Measurements from ENCODE around the gene METRN. TPM values are rescaled to one million over a fixed set of nuclear protein-coding genes. Genes with fewer than 3 reads are reported as not detected.

The METRN gene
- polyA plus RNA-seq, 3 donors: 0.97 to 5.4 (median 1.7) TPM

DNA sequence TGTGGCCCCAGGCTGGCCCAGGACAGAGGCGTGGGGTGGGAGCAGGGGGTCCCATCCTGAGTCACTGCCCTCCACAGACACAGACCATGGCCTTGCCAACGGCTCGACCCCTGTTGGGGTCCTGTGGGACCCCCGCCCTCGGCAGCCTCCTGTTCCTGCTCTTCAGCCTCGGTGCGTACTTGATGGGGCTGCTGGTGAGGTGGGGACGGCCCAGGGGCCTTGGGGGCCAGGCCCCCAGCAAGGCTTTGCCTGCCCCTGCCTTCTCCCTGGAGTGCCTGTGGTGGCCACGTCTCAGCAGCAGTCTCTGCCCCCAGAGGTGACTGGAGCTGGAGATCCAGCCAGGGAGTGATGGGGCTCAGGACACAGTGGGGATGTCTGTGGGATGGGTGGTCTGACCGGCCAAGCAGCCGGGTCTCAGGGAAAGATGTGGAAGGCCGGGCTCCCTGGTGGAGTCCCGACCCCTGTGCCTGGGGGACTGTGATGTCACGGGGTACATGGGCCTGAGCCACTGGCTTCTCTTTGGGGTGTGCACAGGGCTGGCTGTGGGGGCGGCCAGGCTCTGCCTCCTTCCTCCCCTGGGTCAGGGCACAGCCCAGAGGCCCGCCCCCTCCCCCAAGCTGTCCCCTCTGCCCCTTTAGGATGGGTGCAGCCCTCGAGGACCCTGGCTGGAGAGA lies 47.8 kb downstream of the METRN start:
- no peak overlapping the region for H3K4me3 Mint-ChIP-seq
- TF ChIP-seq, protein P1, sequence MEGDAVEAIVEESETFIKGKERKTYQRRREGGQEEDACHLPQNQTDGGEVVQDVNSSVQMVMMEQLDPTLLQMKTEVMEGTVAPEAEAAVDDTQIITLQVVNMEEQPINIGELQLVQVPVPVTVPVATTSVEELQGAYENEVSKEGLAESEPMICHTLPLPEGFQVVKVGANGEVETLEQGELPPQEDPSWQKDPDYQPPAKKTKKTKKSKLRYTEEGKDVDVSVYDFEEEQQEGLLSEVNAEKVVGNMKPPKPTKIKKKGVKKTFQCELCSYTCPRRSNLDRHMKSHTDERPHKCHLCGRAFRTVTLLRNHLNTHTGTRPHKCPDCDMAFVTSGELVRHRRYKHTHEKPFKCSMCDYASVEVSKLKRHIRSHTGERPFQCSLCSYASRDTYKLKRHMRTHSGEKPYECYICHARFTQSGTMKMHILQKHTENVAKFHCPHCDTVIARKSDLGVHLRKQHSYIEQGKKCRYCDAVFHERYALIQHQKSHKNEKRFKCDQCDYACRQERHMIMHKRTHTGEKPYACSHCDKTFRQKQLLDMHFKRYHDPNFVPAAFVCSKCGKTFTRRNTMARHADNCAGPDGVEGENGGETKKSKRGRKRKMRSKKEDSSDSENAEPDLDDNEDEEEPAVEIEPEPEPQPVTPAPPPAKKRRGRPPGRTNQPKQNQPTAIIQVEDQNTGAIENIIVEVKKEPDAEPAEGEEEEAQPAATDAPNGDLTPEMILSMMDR (IDR thresholded peaks at IDR 0.05): no peak
- no peak overlapping the region for H3K27ac ChIP-seq (ENCODE audit: low read depth in 1 of 2, low read length in 2 of 2)

DNA sequence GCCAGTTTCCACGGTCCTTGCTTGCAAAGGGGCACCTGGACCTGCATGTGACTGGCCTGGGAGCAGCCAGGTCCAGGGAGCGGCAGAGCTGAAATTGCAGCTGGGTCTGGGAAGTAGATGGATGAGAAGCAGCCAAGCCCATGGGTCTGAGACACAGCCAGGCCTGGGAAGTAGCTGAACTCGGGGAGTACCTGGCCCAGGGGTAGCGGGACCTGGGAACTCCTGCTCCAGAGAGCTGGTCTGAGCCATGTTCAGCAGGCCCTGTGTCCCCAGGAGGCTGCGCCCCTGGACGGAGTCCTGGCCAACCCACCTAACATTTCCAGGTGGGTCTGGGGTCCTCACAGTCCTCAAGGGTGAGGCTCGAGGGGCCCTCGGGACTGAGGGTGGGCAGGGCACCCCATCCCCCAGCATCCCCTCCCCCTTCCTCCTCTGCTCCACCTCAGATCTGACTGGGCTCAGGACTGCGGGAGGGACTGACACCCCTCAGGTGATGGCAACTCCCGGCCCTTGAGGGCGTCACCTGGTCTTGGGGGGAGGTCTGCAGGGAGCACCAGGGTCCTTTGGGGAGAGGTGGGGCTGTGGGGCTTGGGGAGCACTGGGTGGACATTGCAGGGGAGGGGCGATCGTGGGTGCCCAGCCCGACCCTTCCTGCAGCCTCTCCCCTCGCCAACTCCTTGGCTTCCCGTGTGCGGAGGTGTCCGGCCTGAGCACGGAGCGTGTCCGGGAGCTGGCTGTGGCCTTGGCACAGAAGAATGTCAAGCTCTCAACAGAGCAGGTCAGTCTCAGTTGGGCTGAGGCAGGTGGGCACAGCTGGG lies 48.7 kb downstream of the METRN start:
- no peaks in the 10 kb centered on the region for H3K36me3 Mint-ChIP-seq
- no peak overlapping the region for H3K4me3 Mint-ChIP-seq
- H2AFZ ChIP-seq (ENCODE audit: insufficient read depth, low read depth, low read length, poor library complexity, severe bottlenecking): no peak overlapping the region
- H3K27me3 Mint-ChIP-seq (ENCODE audit: low read depth in 3 of 3): peaks cover 0 to 6% (median 1%) of the 10 kb centered on the region in 3 donors
- no peak for DNase-seq
- H4K20me1 ChIP-seq (ENCODE audit: insufficient read depth, low read length): no peaks in the 10 kb centered on the region
- no peaks in the 10 kb centered on the region for H3K9me3 Mint-ChIP-seq
- no peaks in the 10 kb centered on the region for H3K4me1 ChIP-seq (ENCODE audit: control insufficient read depth in 1 of 2, insufficient read depth in 2 of 2, low read length in 2 of 2)
- H3K4me1 Mint-ChIP-seq: no peaks in the 10 kb centered on the region
- no peaks in the 10 kb centered on the region for H3K27me3 ChIP-seq (ENCODE audit: control insufficient read depth in 2 of 2, insufficient read depth in 2 of 2, low read length in 2 of 2)
- H3K36me3 ChIP-seq (replicated peaks in 1 of 2; ENCODE audit: control insufficient read depth in 1 of 2, insufficient read depth in 2 of 2, low read length in 2 of 2): no peaks in the 10 kb centered on the region
- intact Hi-C loops (cut with micrococcal nuclease): no loop called here
- H3K79me2 ChIP-seq (ENCODE audit: insufficient read depth, low read length): no peaks in the 10 kb centered on the region
- no peaks in the 10 kb centered on the region for H3K9me3 ChIP-seq (replicated peaks in 1 of 2; ENCODE audit: control insufficient read depth in 1 of 2, insufficient read depth in 1 of 2, low read length in 2 of 2)
- H3K4me3 ChIP-seq (replicated peaks in 1 of 3; ENCODE audit: low read depth in 2 of 3, low read length in 3 of 3): no peak overlapping the region
- no peak overlapping the region for H3K4me2 ChIP-seq (replicated peaks; ENCODE audit: extremely low read depth, low read length, poor library complexity, severe bottlenecking)
- no peak overlapping the region for H3K9ac ChIP-seq (ENCODE audit: insufficient read depth, low read length, poor library complexity, severe bottlenecking)
- 96% methylated on average over 16 of the region's 21 CpGs for WGBS (ENCODE audit: insufficient coverage)
- no peak overlapping the region for H3K27ac Mint-ChIP-seq
- TF ChIP-seq, protein P1 (IDR thresholded peaks at IDR 0.05): no peak
- H3K27ac ChIP-seq (ENCODE audit: low read depth in 1 of 2, low read length in 2 of 2): no peak overlapping the region

More for the DNA sequence above, 47.8 kb downstream of the METRN start:
- WGBS (ENCODE audit: insufficient coverage): 97% methylated on average over 8 of the region's 17 CpGs
- Histone ChIP-seq H3K27me3 (ENCODE audit: control insufficient read depth in 2 of 2, insufficient read depth in 2 of 2, low read length in 2 of 2) (no peaks in the 10 kb centered on the region), H3K4me1 (ENCODE audit: control insufficient read depth in 1 of 2, insufficient read depth in 2 of 2, low read length in 2 of 2) (peaks cover 5 to 6% of the 10 kb centered on the region in 2 donors), H4K20me1 (ENCODE audit: insufficient read depth, low read length) (no peaks in the 10 kb centered on the region), H3K9ac (ENCODE audit: insufficient read depth, low read length, poor library complexity, severe bottlenecking) (no peak overlapping the region), H3K36me3 (replicated peaks in 1 of 2; ENCODE audit: control insufficient read depth in 1 of 2, insufficient read depth in 2 of 2, low read length in 2 of 2) (no peaks in the 10 kb centered on the region), H3K79me2 (ENCODE audit: insufficient read depth, low read length) (no peaks in the 10 kb centered on the region), H3K4me2 (replicated peaks; ENCODE audit: extremely low read depth, low read length, poor library complexity, severe bottlenecking) (no peak overlapping the region), H3K4me3 (replicated peaks in 1 of 3; ENCODE audit: low read depth in 2 of 3, low read length in 3 of 3) (no peak overlapping the region), H2AFZ (ENCODE audit: insufficient read depth, low read depth, low read length, poor library complexity, severe bottlenecking) (no peak overlapping the region), H3K9me3 (replicated peaks in 1 of 2; ENCODE audit: control insufficient read depth in 1 of 2, insufficient read depth in 1 of 2, low read length in 2 of 2) (no peaks in the 10 kb centered on the region)
- H3K27me3 Mint-ChIP-seq (ENCODE audit: low read depth in 3 of 3): peaks cover 0 to 2% (median 1%) of the 10 kb centered on the region in 3 donors
- H3K9me3 Mint-ChIP-seq: no peaks in the 10 kb centered on the region
- DNase-seq: no peak
- no peaks in the 10 kb centered on the region for H3K36me3 Mint-ChIP-seq
- intact Hi-C loops (cut with micrococcal nuclease): no loop called here
- H3K4me1 Mint-ChIP-seq: peaks cover 4% of the 10 kb centered on the region
- H3K27ac Mint-ChIP-seq: no peak overlapping the region
